Endothelial cell of hepatic sinusoid (primary cell): ENCODE results near the gene ZNF292.
"Not testable (repeated sequence)": the region's sequence is repeated elsewhere in the genome, so short reads cannot be mapped to it uniquely, and the experiment has no call there.

Experiments
- in situ Hi-C: cut with HindIII; loops from 2 replicates; pipeline ENCODE4 v1.10.0; 2017; ENCODE audit warnings: low sequenced_read_pairs

Gene ZNF292

GRCh38 chr6:87154993-87155841 is at the start of gene ZNF292:
Gene ZNF292, plus strand, starts transcription at chr6:87155565. Its CDS starts 27 bp downstream, at chr6:87155592.
- in situ Hi-C loops = no loop called here

- in situ Hi-C loops = no loop called here
Measured at GRCh38 chr6:87105823-87106222, 49.5 kb upstream of the ZNF292 start.

GRCh38 chr6:87110636-87111035 is 44.7 kb upstream of the ZNF292 start:
- in situ Hi-C loops = no loop called here

- in situ Hi-C loops = no loop called here
Measured at GRCh38 chr6:87115402-87116135, 39.8 kb upstream of the ZNF292 start.

- in situ Hi-C loops = no loop called here
Measured at GRCh38 chr6:87116922-87117321, 38.4 kb upstream of the ZNF292 start.

GRCh38 chr6:87118054-87118453 is 37.3 kb upstream of the ZNF292 start:
- in situ Hi-C loops = no loop called here

GRCh38 chr6:87122477-87122876 is 32.9 kb upstream of the ZNF292 start:
- in situ Hi-C loops = no loop called here

GRCh38 chr6:87124074-87124473 is 31.3 kb upstream of the ZNF292 start:
- in situ Hi-C loops = no loop called here

GRCh38 chr6:87126501-87126900 is 28.9 kb upstream of the ZNF292 start:
- in situ Hi-C loops = no loop called here

- in situ Hi-C loops = no loop called here
Measured at GRCh38 chr6:87127737-87128136, 27.6 kb upstream of the ZNF292 start.

- in situ Hi-C loops = no loop called here
Measured at GRCh38 chr6:87136963-87137362, 18.4 kb upstream of the ZNF292 start.

- in situ Hi-C loops = no loop called here
Measured at GRCh38 chr6:87139236-87139635, 16.1 kb upstream of the ZNF292 start.

- in situ Hi-C loops = not testable (repeated sequence)
Measured at GRCh38 chr6:87139927-87140326, 15.4 kb upstream of the ZNF292 start.

- in situ Hi-C loops = no loop called here
Measured at GRCh38 chr6:87146363-87146762, 9.0 kb upstream of the ZNF292 start.

- in situ Hi-C loops = no loop called here
Measured at GRCh38 chr6:87150406-87150805, 5.0 kb upstream of the ZNF292 start.

GRCh38 chr6:87151471-87151780 is 3.9 kb upstream of the ZNF292 start:
- in situ Hi-C loops = no loop called here

- in situ Hi-C loops = no loop called here
Measured at GRCh38 chr6:87151781-87152525, 3.4 kb upstream of the ZNF292 start.

- in situ Hi-C loops = no loop called here
Measured at GRCh38 chr6:87152526-87152955, 2.8 kb upstream of the ZNF292 start.

- in situ Hi-C loops = no loop called here
Measured at GRCh38 chr6:87154641-87154992, 748 bp upstream of the ZNF292 start.

GRCh38 chr6:87155842-87156815 is 764 bp downstream of the ZNF292 start:
- in situ Hi-C loops = no loop called here
